Chondrocyte (in vitro differentiated cells): ENCODE measurements around the gene PROCA1. TPM values are rescaled to one million over a fixed set of nuclear protein-coding genes. Genes with fewer than 3 reads are reported as not detected.

Source experiments
- DNase-seq: peaks from one replicate; pipeline ENCODE4 v3.0.0; 2021; ENCODE audit warnings: mixed read lengths, low spot score
- H3K27ac Mint-ChIP-seq: one replicate; pipeline ENCODE4 v1.8.0; 2021; ENCODE audit warnings: mild to moderate bottlenecking, moderate library complexity, mixed read lengths; ENCODE audit not compliant: unreplicated experiment
- H3K27me3 Mint-ChIP-seq: 2 replicates; pipeline ENCODE4 v1.8.0; 2021; ENCODE audit warnings: low read depth, mixed read lengths
- H3K36me3 Mint-ChIP-seq: 2 replicates; pipeline ENCODE4 v1.8.0; 2021; ENCODE audit warnings: low read depth, mixed read lengths
- H3K4me1 Mint-ChIP-seq: 2 replicates; pipeline ENCODE4 v1.8.0; 2021; ENCODE audit warnings: low read depth, mild to moderate bottlenecking, mixed read lengths
- H3K4me3 Mint-ChIP-seq: one replicate; pipeline ENCODE4 v1.8.0; 2021; ENCODE audit warnings: mild to moderate bottlenecking, moderate library complexity, mixed read lengths; ENCODE audit not compliant: unreplicated experiment
- H3K9me3 Mint-ChIP-seq: 2 replicates; pipeline ENCODE4 v1.8.0; 2021; ENCODE audit warnings: low read depth, mixed read lengths
- CTCF ChIP-seq: fragments of 200-600 bp; sonication (generic); IDR thresholded peaks from 2 replicates; pipeline ENCODE4 v1.5.0; 2021; ENCODE audit warnings: antibody characterized with exemption, mild to moderate bottlenecking, moderate library complexity
- total RNA-seq: library from RNA; stranded (reverse); gene quantifications from 3 replicates; pipeline ENCODE4 v1.2.1, GENCODE V29; 2021

PROCA1 gene
- total RNA-seq, 1 donor from 2014 or later, result 2.0 TPM

- DNase-seq, result no peak
- Mint-ChIP-seq H3K4me1 (peaks cover 44% of the 10 kb centered on the region), H3K27me3 (no peaks in the 10 kb centered on the region), H3K4me3 (peak overlapping the region; percentile 89), H3K36me3 (peaks cover 16% of the 10 kb centered on the region), H3K27ac (peak overlapping the region; percentile 99), H3K9me3 (no peaks in the 10 kb centered on the region)
- no peak for TF ChIP-seq CTCF
Observed at GRCh38 chr17:28712032-28712704, 480 bp upstream of the PROCA1 start.

GRCh38 chr17:28710861-28711722 lies 596 bp downstream of the PROCA1 start:
- TF ChIP-seq CTCF, result no peak
- peak; percentile 96 for DNase-seq
- peak overlapping the region; percentile 89 for H3K4me3 Mint-ChIP-seq
- H3K27ac Mint-ChIP-seq, result peak overlapping the region; percentile 99
- no peaks in the 10 kb centered on the region for H3K27me3 Mint-ChIP-seq
- H3K4me1 Mint-ChIP-seq, result peaks cover 38% of the 10 kb centered on the region
- H3K36me3 Mint-ChIP-seq, result peaks cover 16% of the 10 kb centered on the region
- H3K9me3 Mint-ChIP-seq, result no peaks in the 10 kb centered on the region

- DNase-seq, result no peak
- H3K4me1 Mint-ChIP-seq, result peaks cover 17% of the 10 kb centered on the region
- no peaks in the 10 kb centered on the region for H3K9me3 Mint-ChIP-seq
- H3K4me3 Mint-ChIP-seq, result no peak overlapping the region
- no peaks in the 10 kb centered on the region for H3K27me3 Mint-ChIP-seq
- peaks cover 10% of the 10 kb centered on the region for H3K36me3 Mint-ChIP-seq
- no peak for TF ChIP-seq CTCF
- no peak overlapping the region for H3K27ac Mint-ChIP-seq
Observed at GRCh38 chr17:28707339-28707720, 4.4 kb downstream of the PROCA1 start.

GRCh38 chr17:28706471-28707338 lies 5.0 kb downstream of the PROCA1 start:
- Mint-ChIP-seq H3K27ac (no peak overlapping the region), H3K36me3 (peaks cover 13% of the 10 kb centered on the region), H3K27me3 (no peaks in the 10 kb centered on the region), H3K4me3 (no peak overlapping the region), H3K4me1 (peaks cover 11% of the 10 kb centered on the region), H3K9me3 (no peaks in the 10 kb centered on the region)
- no peak for TF ChIP-seq CTCF
- no peak for DNase-seq
